ENCODE measurements around the gene ADK.

GRCh38 chr10:74347522-74347921, 196.5 kb downstream of the ADK start:
- TF ChIP-seq CEBPB (IDR thresholded peaks at IDR 0.05; ENCODE audit: borderline replicate concordance, low read depth, low read length) (no peak), ZNF674 (CRISPR knock-in tag; IDR thresholded peaks at IDR 0.05; ENCODE audit: low read depth) (no peak), SUZ12 (IDR thresholded peaks at IDR 0.05; ENCODE audit: low read depth, low read length) (no peak), SMC3 (IDR thresholded peaks at IDR 0.05; ENCODE audit: low read length) (no peak), REL (CRISPR knock-in tag; conservative IDR thresholded peaks at IDR 0.05) (no peak), CEBPZ (IDR thresholded peaks at IDR 0.05; ENCODE audit: low read length) (no peak), NFKB2 (CRISPR knock-in tag; IDR thresholded peaks at IDR 0.05; ENCODE audit: borderline replicate concordance) (no peak), ZBTB26 (CRISPR knock-in tag; IDR thresholded peaks at IDR 0.05; ENCODE audit: borderline replicate concordance) (no peak), ZNF136 (CRISPR knock-in tag; IDR thresholded peaks at IDR 0.05; ENCODE audit: low read depth) (no peak)
